Measurements from ENCODE around the gene TEX11. TPM values are rescaled to one million over a fixed set of nuclear protein-coding genes. Genes with fewer than 3 reads are reported as not detected.

Gene TEX11
- total RNA-seq, 1 experiment from 2014 or later, result not detected

- no peaks in the 10 kb centered on the region for H3K36me3 ChIP-seq (ENCODE audit: insufficient read depth, low read length, poor library complexity, severe bottlenecking)
- no peaks in the 10 kb centered on the region for H3K4me1 ChIP-seq (ENCODE audit: insufficient read depth, low read length, poor library complexity, severe bottlenecking)
- intact Hi-C loops (cut with micrococcal nuclease; ENCODE audit: unreplicated experiment), result no loop called here
- no peak overlapping the region for H3K27ac ChIP-seq (ENCODE audit: low read depth, low read length, poor library complexity, severe bottlenecking)
- H3K9me3 ChIP-seq (ENCODE audit: low read depth, low read length, poor library complexity, severe bottlenecking), result no peaks in the 10 kb centered on the region
- TF ChIP-seq EZH2 (IDR thresholded peaks at IDR 0.05; ENCODE audit: borderline replicate concordance, low read depth, low read length, poor library complexity, severe bottlenecking) (no peak), CTCF (conservative IDR thresholded peaks at IDR 0.05; ENCODE audit: low read depth, low read length) (no peak)
- BruUV-seq (replicated peaks), result no TSS peak
- no peak overlapping the region for H3K4me3 ChIP-seq (ENCODE audit: low read depth, low read length, poor library complexity, severe bottlenecking)
- no peaks in the 10 kb centered on the region for H3K27me3 ChIP-seq (replicated peaks; ENCODE audit: insufficient read depth, low read depth, low read length, poor library complexity)
- no peak for DNase-seq (ENCODE audit: low spot score)
- ChIA-PET POLR2A (ENCODE audit: low non-redundant PET) (no interaction called here), CTCF (no interaction called here)
These were observed 355.0 kb downstream of the TEX11 start for GRCh38 chrX:70553516-70553915.

DNA sequence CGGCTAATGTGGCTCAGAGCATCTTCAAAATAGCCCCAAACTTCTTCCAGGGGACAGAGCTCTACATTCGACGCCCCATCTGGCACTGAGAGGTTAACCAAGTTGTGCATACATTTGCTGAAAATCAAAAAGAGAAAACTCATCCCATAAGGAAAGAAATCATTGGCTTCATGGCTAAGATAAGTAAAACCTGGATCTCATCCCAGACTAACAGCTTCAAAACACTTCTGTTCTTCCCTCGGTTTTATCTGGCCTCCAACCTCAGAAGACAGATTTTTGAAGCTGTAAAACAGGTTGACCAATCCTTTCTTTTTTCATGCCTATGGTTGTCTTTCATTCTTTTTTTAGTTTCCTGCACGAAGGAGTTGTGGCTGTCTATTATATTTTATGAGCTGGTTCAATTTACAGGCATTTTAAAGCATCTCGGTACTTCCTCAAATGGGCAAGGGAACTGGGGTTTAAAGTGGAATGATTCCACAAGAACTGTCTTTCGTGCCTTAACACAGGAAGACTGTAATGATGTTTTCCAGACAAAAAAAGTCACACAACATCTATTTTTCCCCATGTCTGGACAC is 356.3 kb downstream of the TEX11 start:
- intact Hi-C loops (cut with micrococcal nuclease; ENCODE audit: unreplicated experiment), result no loop called here
- Histone ChIP-seq H3K4me3 (ENCODE audit: low read depth, low read length, poor library complexity, severe bottlenecking) (no peak overlapping the region), H3K4me1 (ENCODE audit: insufficient read depth, low read length, poor library complexity, severe bottlenecking) (no peaks in the 10 kb centered on the region), H3K36me3 (ENCODE audit: insufficient read depth, low read length, poor library complexity, severe bottlenecking) (no peaks in the 10 kb centered on the region), H3K9me3 (ENCODE audit: low read depth, low read length, poor library complexity, severe bottlenecking) (no peaks in the 10 kb centered on the region), H3K27me3 (replicated peaks; ENCODE audit: insufficient read depth, low read depth, low read length, poor library complexity) (no peaks in the 10 kb centered on the region), H3K27ac (ENCODE audit: low read depth, low read length, poor library complexity, severe bottlenecking) (no peak overlapping the region)
- TF ChIP-seq CTCF (conservative IDR thresholded peaks at IDR 0.05; ENCODE audit: low read depth, low read length) (no peak), EZH2 (IDR thresholded peaks at IDR 0.05; ENCODE audit: borderline replicate concordance, low read depth, low read length, poor library complexity, severe bottlenecking) (no peak)
- POLR2A ChIA-PET (ENCODE audit: low non-redundant PET), result no interaction called here
- DNase-seq (ENCODE audit: low spot score), result no peak
- no TSS peak for BruUV-seq (replicated peaks)
- CTCF ChIA-PET, result interaction anchor here (0.6 kb wide), 1 partner anchor 143 kb away, joined by 3 read pairs; no protein-coding TSS in a partner anchor

DNA sequence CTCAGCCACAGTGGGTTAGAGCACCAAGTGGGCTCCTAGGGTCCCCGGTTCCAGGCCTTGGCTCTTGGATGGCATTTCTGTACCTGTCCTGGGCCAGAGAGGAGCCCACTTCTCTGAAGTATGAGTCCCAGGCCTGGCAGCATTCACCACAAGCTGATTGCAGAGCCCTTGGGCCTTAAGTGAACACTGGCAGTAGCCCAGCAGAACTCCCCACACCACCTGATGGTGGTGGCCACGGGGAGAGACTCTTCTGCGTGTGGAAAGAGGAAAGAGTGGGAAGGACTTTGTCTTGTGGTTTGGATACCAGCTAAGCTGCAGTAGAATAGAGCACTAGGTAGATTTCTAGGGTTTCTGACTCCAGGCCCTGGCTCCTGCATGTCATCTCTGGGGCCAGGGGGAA is 359.1 kb downstream of the TEX11 start:
- ChIA-PET CTCF (no interaction called here), POLR2A (ENCODE audit: low non-redundant PET) (no interaction called here)
- Histone ChIP-seq H3K9me3 (ENCODE audit: low read depth, low read length, poor library complexity, severe bottlenecking) (no peaks in the 10 kb centered on the region), H3K36me3 (ENCODE audit: insufficient read depth, low read length, poor library complexity, severe bottlenecking) (no peaks in the 10 kb centered on the region), H3K27me3 (replicated peaks; ENCODE audit: insufficient read depth, low read depth, low read length, poor library complexity) (no peaks in the 10 kb centered on the region), H3K4me3 (ENCODE audit: low read depth, low read length, poor library complexity, severe bottlenecking) (no peak overlapping the region), H3K27ac (ENCODE audit: low read depth, low read length, poor library complexity, severe bottlenecking) (no peak overlapping the region), H3K4me1 (ENCODE audit: insufficient read depth, low read length, poor library complexity, severe bottlenecking) (no peaks in the 10 kb centered on the region)
- no peak for DNase-seq (ENCODE audit: low spot score)
- TF ChIP-seq CTCF (conservative IDR thresholded peaks at IDR 0.05; ENCODE audit: low read depth, low read length), result no peak
- no peak for TF ChIP-seq EZH2 (IDR thresholded peaks at IDR 0.05; ENCODE audit: borderline replicate concordance, low read depth, low read length, poor library complexity, severe bottlenecking)
- intact Hi-C loops (cut with micrococcal nuclease; ENCODE audit: unreplicated experiment), result no loop called here
- BruUV-seq (replicated peaks), result no TSS peak
